Transverse colon (tissue), 4 donors: ENCODE measurements around the gene TRIM14. TPM values are rescaled to one million over a fixed set of nuclear protein-coding genes. Genes with fewer than 3 reads are reported as not detected.
A peak's percentile ranks its signal among the peaks of the same experiment; 100 is the strongest.

Source experiments
- DNase-seq: peaks from one replicate; pipeline ENCODE4 v3.0.0-alpha.2; 2019
- H3K27ac ChIP-seq, 4 donors: fragments of 200-600 bp; sonication (generic); 2 replicates each; pipeline ENCODE4 v1.5.1; 2016 to 2018; ENCODE audit warnings: inconsistent platforms in 4 of 4
- H3K27me3 ChIP-seq: fragments of 200-600 bp; sonication (generic); 2 replicates; pipeline ENCODE4 v1.5.1; 2017; ENCODE audit warnings: inconsistent platforms
- H3K36me3 ChIP-seq, 4 donors: fragments of 200-600 bp; sonication (generic); 2 replicates each; pipeline ENCODE4 v1.5.1; 2017 to 2019; ENCODE audit warnings: inconsistent platforms in 4 of 4
- H3K4me1 ChIP-seq, 4 donors: fragments of 200-600 bp; sonication (generic); 2 replicates each; pipeline ENCODE4 v1.5.1; 2017 to 2020; ENCODE audit warnings: inconsistent platforms in 4 of 4
- H3K4me3 ChIP-seq, 4 donors: fragments of 200-600 bp; sonication (generic); 1 replicate in 1 of 4; 2 replicates in 3 of 4; pipeline versions ENCODE4 v1.5.1 to v1.6.1; 2017 to 2019; ENCODE audit warnings: inconsistent platforms in 4 of 4
- H3K9me3 ChIP-seq, 2 donors: fragments of 200-600 bp; sonication (generic); 2 replicates each; pipeline ENCODE4 v1.5.1; 2017 to 2019; ENCODE audit warnings: inconsistent platforms in 2 of 2
- EP300 ChIP-seq: sonication (generic); formaldehyde crosslinking; IDR thresholded peaks from one replicate; pipeline ENCODE4 v1.6.1; 2017; ENCODE audit warnings: antibody characterized with exemption, low read depth
- POLR2A ChIP-seq: fragments of 450-650 bp; IDR thresholded peaks from one replicate; pipeline ENCODE4 v1.6.1; 2016; ENCODE audit warnings: antibody characterized with exemption, mild to moderate bottlenecking, moderate library complexity
- POLR2AphosphoS5 ChIP-seq, 3 donors: sonication (generic); formaldehyde crosslinking; IDR thresholded peaks; one replicate each; pipeline ENCODE4 v1.6.1; 2016; ENCODE audit warnings: antibody characterized with exemption in 3 of 3
- WGBS, 2 donors: methylation state at CpG; one replicate each; pipeline ENCODE4 v1.1.5; 2018; ENCODE audit warnings: low coverage in 1 of 2; 5-methylcytosine and 5-hydroxymethylcytosine counted together
- in situ Hi-C, 4 donors: fragments of 200-750 bp; cut with MboI; loops; one replicate each; pipeline versions ENCODE4 v1.15.0 to v1.15.1; 2017; ENCODE audit warnings: low sequenced_read_pairs in 3 of 4, low pct_ligation_motif_present in 1 of 4, low pct_unique_long_range_greater_than_20kb in 1 of 4
- intact Hi-C: fragments of 100-400 bp; cut with DNase I; formaldehyde crosslinking; loops from one replicate; pipeline ENCODE4 v1.15.1; 2023; ENCODE audit warnings: low total_unique reads
- total RNA-seq, 4 donors: library from RNA; depleted of rRNA; stranded (reverse); fragments of >200 nt; gene quantifications; one replicate each; pipeline ENCODE4 v1.1.0, GENCODE V29; 2016
- TF ChIP-seq, protein P1 (sequence below), 5 experiments: fragments of 200-600 bp in 3 of 5; fragments of 450-650 bp in 2 of 5; sonication (generic) in 3 of 5; IDR thresholded peaks; 1 replicate in 2 of 5; 2 replicates in 3 of 5; pipeline ENCODE4 v1.5.1; 2016 to 2017; ENCODE audit warnings: antibody characterized with exemption in 5 of 5, inconsistent platforms in 3 of 5, mild to moderate bottlenecking in 2 of 5, moderate library complexity in 1 of 5

Gene TRIM14
- total RNA-seq, 4 donors from 2014 or later, result 28.7 to 58.7 (median 53.8) TPM

DNA sequence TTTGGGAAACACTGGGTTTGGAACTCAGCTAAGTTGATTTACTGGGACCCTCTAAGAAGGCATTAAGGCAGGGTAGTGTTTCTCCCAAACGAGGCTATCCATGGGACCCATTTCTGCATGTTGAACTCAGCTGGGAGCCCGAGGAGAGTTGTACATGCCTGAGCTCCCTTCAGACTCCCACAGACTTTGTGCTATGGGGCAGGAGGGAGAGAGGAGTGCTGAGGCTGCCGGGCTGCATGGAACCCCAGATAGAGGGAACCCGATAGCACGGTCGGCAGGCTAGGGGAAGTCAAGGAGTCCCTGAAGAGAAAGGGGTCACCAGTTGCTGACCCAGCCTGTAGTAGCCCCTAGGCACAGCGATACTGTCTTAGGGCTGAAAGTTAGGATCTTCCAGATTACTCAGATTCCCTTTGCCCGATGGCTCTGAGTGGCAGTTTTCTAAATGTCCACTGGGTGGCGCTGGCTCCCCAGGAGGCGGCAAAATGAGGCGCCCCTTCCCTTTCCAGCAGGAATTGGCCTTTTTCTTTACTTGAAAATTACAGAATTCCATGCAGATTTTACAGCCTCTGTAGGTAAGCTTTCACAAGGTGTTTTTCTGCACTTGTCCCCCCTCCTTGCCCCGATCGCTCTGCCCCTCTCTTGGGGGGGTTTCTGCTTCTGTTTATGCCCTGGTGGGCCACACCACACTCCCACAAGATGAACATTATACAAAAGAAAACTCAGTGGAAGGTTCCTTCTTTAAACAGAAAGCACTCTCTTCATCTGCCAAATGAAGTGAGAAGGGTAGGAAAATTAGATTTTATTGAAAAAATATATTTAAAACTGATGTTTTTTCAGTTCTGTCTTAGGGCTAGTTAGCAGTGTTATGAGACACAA lies 44.7 kb downstream of the TRIM14 start:
- DNase-seq, result peak; percentile 82
- peaks cover 17 to 58% (median 33%) of the 10 kb centered on the region in 4 donors for H3K4me1 ChIP-seq
- peak overlapping the region in 1 of 4 donors; percentile 22 for H3K4me3 ChIP-seq
- no peak for TF ChIP-seq POLR2AphosphoS5 (IDR thresholded peaks at IDR 0.05)
- TF ChIP-seq EP300, result no peak
- TF ChIP-seq, protein P1, sequence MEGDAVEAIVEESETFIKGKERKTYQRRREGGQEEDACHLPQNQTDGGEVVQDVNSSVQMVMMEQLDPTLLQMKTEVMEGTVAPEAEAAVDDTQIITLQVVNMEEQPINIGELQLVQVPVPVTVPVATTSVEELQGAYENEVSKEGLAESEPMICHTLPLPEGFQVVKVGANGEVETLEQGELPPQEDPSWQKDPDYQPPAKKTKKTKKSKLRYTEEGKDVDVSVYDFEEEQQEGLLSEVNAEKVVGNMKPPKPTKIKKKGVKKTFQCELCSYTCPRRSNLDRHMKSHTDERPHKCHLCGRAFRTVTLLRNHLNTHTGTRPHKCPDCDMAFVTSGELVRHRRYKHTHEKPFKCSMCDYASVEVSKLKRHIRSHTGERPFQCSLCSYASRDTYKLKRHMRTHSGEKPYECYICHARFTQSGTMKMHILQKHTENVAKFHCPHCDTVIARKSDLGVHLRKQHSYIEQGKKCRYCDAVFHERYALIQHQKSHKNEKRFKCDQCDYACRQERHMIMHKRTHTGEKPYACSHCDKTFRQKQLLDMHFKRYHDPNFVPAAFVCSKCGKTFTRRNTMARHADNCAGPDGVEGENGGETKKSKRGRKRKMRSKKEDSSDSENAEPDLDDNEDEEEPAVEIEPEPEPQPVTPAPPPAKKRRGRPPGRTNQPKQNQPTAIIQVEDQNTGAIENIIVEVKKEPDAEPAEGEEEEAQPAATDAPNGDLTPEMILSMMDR (IDR thresholded peaks at IDR 0.05), result peak; percentile 92 to 98 (median 97)
- intact Hi-C loops, result no loop called here
- no peaks in the 10 kb centered on the region for H3K9me3 ChIP-seq
- in situ Hi-C loops, result loop anchor here in 3 of 4 donors (10.0 to 25.0 kb wide), 4 partner anchors 113 to 190 kb away; partner anchors contain the start of genes CORO2A (in 1 of the 3) and TBC1D2 (in 1 of the 3)
- 29% methylated on average over 13 of the region's 13 CpGs; no CpG with 5 or more reads in 1 of the 2 donors for WGBS, 2 donors
- H3K27me3 ChIP-seq, result no peaks in the 10 kb centered on the region
- peak overlapping the region; percentile 87 to 94 (median 88) for H3K27ac ChIP-seq
- H3K36me3 ChIP-seq, result peaks cover 0 to 19% (median 0%) of the 10 kb centered on the region in 4 donors

DNA sequence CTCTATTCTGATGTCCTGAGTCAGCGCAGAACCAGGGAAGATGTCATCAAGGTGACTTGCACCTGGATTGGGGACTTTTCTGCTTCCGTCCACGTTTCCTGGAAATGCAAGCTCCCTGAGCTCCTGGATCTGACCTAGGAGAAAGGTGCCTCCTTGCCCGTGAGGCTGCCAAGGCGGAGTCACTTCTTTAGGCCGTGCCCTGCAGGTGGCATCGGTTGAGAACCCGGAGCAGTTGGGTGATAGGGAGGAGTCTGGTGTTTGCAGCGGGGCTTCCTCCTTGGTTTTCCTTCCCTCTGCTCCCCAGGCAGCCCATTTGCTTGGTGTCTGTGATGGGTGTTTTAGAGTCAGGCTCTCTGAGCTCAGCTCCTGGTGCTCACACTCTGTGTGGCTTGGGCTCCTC lies 47.3 kb downstream of the TRIM14 start:
- Histone ChIP-seq H3K9me3 (no peaks in the 10 kb centered on the region), H3K4me1 (peaks cover 19 to 76% (median 36%) of the 10 kb centered on the region in 4 donors), H3K36me3 (peaks cover 0 to 8% (median 1%) of the 10 kb centered on the region in 4 donors), H3K27ac (peak overlapping the region; percentile 87 to 94 (median 89)), H3K4me3 (peak overlapping the region in 1 of 4 donors; percentile 10), H3K27me3 (no peaks in the 10 kb centered on the region)
- in situ Hi-C loops (loop anchor here in 3 of 4 donors (10.0 to 25.0 kb wide), 4 partner anchors 116 to 193 kb away; partner anchors contain the start of genes CORO2A (in 1 of the 3) and TBC1D2 (in 1 of the 3)), intact Hi-C loops (no loop called here)
- TF ChIP-seq POLR2A (peak; percentile 48), EP300 (no peak), POLR2AphosphoS5 (IDR thresholded peaks at IDR 0.05) (peak in 2 of 3 donors; percentile 53 to 71)
- TF ChIP-seq, protein P1 (IDR thresholded peaks at IDR 0.05), result peak in 1 of 5 experiments; percentile 2
- 57 to 60% methylated on average over 1 to 9 of the region's 9 CpGs for WGBS, 2 donors
- DNase-seq, result peak; percentile 75

DNA sequence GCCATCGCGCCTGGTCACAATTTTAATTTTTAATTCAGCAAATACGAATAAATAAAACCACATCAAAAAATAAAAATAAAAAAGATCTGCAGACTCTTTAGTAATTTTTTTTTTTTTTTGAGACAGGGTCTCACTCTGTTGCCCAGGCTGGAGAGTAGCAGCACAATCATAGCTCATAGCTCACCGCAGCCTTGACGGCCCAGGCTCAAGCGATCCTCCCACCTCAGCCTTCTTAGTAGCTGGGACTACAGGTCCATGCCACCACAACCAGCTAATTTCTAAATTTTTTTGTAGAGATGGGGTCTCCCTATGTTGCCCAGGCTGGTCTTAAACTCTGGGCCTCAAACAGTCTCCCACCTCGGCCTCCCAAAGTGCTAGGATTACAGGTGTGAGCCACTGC lies 48.3 kb downstream of the TRIM14 start:
- intact Hi-C loops (no loop called here), in situ Hi-C loops (loop anchor here in 3 of 4 donors (10.0 to 25.0 kb wide), 4 partner anchors 117 to 194 kb away; partner anchors contain the start of genes CORO2A (in 1 of the 3) and TBC1D2 (in 1 of the 3))
- Histone ChIP-seq H3K9me3 (no peaks in the 10 kb centered on the region), H3K27me3 (no peaks in the 10 kb centered on the region), H3K4me3 (no peak overlapping the region), H3K4me1 (peaks cover 20 to 76% (median 37%) of the 10 kb centered on the region in 4 donors), H3K27ac (peak overlapping the region; percentile 87 to 94 (median 89)), H3K36me3 (peaks cover 0 to 8% (median 1%) of the 10 kb centered on the region in 4 donors)
- DNase-seq, result no peak
- TF ChIP-seq EP300, result no peak
- TF ChIP-seq, protein P1 (IDR thresholded peaks at IDR 0.05), result no peak
- TF ChIP-seq POLR2A, result no peak
- TF ChIP-seq POLR2AphosphoS5 (IDR thresholded peaks at IDR 0.05), result no peak
- 95 to 98% methylated on average over 7 of the region's 7 CpGs for WGBS, 2 donors

DNA sequence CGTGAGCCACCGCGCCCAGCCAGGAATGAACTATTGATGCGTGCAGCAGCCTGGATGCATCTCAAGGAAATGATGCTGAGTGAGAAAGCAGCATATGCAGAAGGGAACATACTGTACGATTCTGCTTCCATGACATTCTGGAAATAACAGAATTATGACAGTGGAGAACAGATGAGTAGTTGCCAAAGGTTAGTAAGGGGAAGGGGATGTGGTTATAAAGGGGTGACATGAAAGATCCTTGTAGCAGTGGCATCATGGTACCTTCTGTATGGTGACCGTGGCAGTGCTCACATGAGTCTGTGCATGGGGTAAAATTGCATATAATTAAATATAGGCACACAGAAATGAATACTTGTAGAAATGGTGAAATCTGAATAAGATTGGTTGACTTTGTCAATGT lies 49.5 kb downstream of the TRIM14 start:
- Histone ChIP-seq H3K27ac (no peak overlapping the region), H3K36me3 (peaks cover 0 to 9% (median 4%) of the 10 kb centered on the region in 4 donors), H3K9me3 (no peaks in the 10 kb centered on the region), H3K4me3 (no peak overlapping the region), H3K27me3 (no peaks in the 10 kb centered on the region), H3K4me1 (peaks cover 12 to 74% (median 32%) of the 10 kb centered on the region in 4 donors)
- in situ Hi-C loops, result loop anchor here in 1 of 4 donors (25.0 kb wide), 1 partner anchor 118 kb away; the partner anchor contains the start of gene CORO2A
- intact Hi-C loops, result no loop called here
- TF ChIP-seq POLR2AphosphoS5 (IDR thresholded peaks at IDR 0.05) (peak in 1 of 3 donors; percentile 28), EP300 (no peak), POLR2A (no peak)
- TF ChIP-seq, protein P1 (IDR thresholded peaks at IDR 0.05), result no peak
- 96% methylated on average over 6 of the region's 6 CpGs; no CpG with 5 or more reads in 1 of the 2 donors for WGBS, 2 donors
- DNase-seq, result no peak
